ENCODE measurements around the gene FAM229A. TPM values are rescaled to one million over a fixed set of nuclear protein-coding genes. Genes with fewer than 3 reads are reported as not detected.

The FAM229A gene
- total and polyA plus RNA-seq, 9 of the 15 experiments (the other 6 are each of a cell fraction or from before 2014, with no cell fraction given), result 0.04 to 21.6 (median 7.4) TPM

DNA sequence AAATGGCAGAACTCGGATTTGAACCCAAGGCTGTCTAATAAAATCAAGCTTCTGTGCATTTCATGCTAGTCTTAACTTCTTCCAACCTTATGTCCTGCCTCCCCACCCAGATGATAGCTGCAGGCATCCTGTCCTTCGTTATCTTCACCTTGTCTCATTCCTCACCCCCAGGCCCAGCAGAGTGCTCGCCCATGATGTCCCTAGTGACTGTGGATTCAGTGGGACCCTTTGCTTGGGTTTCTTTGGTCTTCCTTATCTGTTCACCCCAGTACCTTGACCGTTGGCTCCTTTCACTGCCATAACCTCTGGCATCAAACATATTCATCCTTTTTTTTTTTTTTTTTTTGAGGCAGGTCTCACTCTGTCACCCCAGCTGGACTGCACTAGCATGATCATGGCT lies 37.6 kb upstream of the FAM229A start (continued):
- TF ChIP-seq ETS2 (tag; IDR thresholded peaks at IDR 0.05; ENCODE audit: borderline replicate concordance, poor library complexity, severe bottlenecking), result no peak
- TF ChIP-seq EP400 (IDR thresholded peaks at IDR 0.05), result no peak
- TF ChIP-seq PHF20 (IDR thresholded peaks at IDR 0.05; ENCODE audit: partially characterized antibody), result no peak
- TF ChIP-seq HNRNPK (IDR thresholded peaks at IDR 0.05; ENCODE audit: low read depth, low read length, poor library complexity, severe bottlenecking), result no peak
- 0 out of 2 replicates have a peak, but pooled peaks have one; percentile 78 for TF ChIP-seq BCOR (IDR thresholded peaks at IDR 0.05)
- TF ChIP-seq ZNF23 (CRISPR knock-in tag; IDR thresholded peaks at IDR 0.05), result no peak
- TF ChIP-seq RAD51 (IDR thresholded peaks at IDR 0.05; ENCODE audit: borderline replicate concordance, low read depth), result no peak
- no peak for TF ChIP-seq KLF10 (CRISPR knock-in tag; IDR thresholded peaks at IDR 0.05)
- no peak for TF ChIP-seq ERF (CRISPR knock-in tag; IDR thresholded peaks at IDR 0.05)
- TF ChIP-seq MTA2 (IDR thresholded peaks at IDR 0.05; ENCODE audit: low read depth), result no peak
- TF ChIP-seq ZNF239 (CRISPR knock-in tag; IDR thresholded peaks at IDR 0.05), result no peak
- no peak for TF ChIP-seq TAF9B (IDR thresholded peaks at IDR 0.05; ENCODE audit: partially characterized antibody)
- TF ChIP-seq YY1 (IDR thresholded peaks at IDR 0.05; ENCODE audit: borderline replicate concordance in 1 of 3, control insufficient read depth in 1 of 3, extremely low read depth in 1 of 3, insufficient read depth in 3 of 3, insufficient read length in 1 of 3, insufficient replicate concordance in 2 of 3, low read depth in 1 of 3, low read length in 2 of 3), result no peak
- TF ChIP-seq ZBTB49 (CRISPR knock-in tag; IDR thresholded peaks at IDR 0.05; ENCODE audit: borderline replicate concordance), result no peak
- peak; percentile 44; the same call in 1 of the 2 replicates for TF ChIP-seq ZNF384 (IDR thresholded peaks at IDR 0.05; ENCODE audit: low read depth, low read length)
- peak; percentile 45; the same call in 1 of the 2 replicates for TF ChIP-seq SMARCE1 (IDR thresholded peaks at IDR 0.05)
- TF ChIP-seq CEBPB (tag; IDR thresholded peaks at IDR 0.05), result no peak
- TF ChIP-seq TBP (optimal IDR thresholded peaks at IDR 0.05; ENCODE audit: low read depth, low read length), result peak; percentile 17
- TF ChIP-seq FOXJ3 (CRISPR knock-in tag; IDR thresholded peaks at IDR 0.05), result no peak
- TF ChIP-seq MCM3 (IDR thresholded peaks at IDR 0.05), result no peak
- TF ChIP-seq NFIX (CRISPR knock-in tag; IDR thresholded peaks at IDR 0.05; ENCODE audit: low read depth), result no peak
- no peak for TF ChIP-seq ZNF316 (IDR thresholded peaks at IDR 0.05)
- TF ChIP-seq ZBTB8A (IDR thresholded peaks at IDR 0.05; ENCODE audit: partially characterized antibody), result no peak
- peak; percentile 66; the same call in 1 of the 2 replicates for TF ChIP-seq CC2D1A (IDR thresholded peaks at IDR 0.05)
- no peak for TF ChIP-seq ADNP (tag; IDR thresholded peaks at IDR 0.05)
- TF ChIP-seq NFE2L1 (tag; IDR thresholded peaks at IDR 0.05; ENCODE audit: borderline replicate concordance, low read depth), result no peak
- TF ChIP-seq, protein P1, sequence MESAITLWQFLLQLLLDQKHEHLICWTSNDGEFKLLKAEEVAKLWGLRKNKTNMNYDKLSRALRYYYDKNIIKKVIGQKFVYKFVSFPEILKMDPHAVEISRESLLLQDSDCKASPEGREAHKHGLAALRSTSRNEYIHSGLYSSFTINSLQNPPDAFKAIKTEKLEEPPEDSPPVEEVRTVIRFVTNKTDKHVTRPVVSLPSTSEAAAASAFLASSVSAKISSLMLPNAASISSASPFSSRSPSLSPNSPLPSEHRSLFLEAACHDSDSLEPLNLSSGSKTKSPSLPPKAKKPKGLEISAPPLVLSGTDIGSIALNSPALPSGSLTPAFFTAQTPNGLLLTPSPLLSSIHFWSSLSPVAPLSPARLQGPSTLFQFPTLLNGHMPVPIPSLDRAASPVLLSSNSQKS (CRISPR knock-in tag; IDR thresholded peaks at IDR 0.05), result no peak
- TF ChIP-seq CHD4 (IDR thresholded peaks at IDR 0.05; ENCODE audit: insufficient read depth, insufficient replicate concordance, low read depth, low read length, poor library complexity, severe bottlenecking), result no peak

Data from K562 (cell line).